ENCODE data around the gene WDR17.
"Not testable (repeated sequence)": the region's sequence is repeated elsewhere in the genome, so short reads cannot be mapped to it uniquely, and the experiment has no call there.

Gene WDR17

DNA sequence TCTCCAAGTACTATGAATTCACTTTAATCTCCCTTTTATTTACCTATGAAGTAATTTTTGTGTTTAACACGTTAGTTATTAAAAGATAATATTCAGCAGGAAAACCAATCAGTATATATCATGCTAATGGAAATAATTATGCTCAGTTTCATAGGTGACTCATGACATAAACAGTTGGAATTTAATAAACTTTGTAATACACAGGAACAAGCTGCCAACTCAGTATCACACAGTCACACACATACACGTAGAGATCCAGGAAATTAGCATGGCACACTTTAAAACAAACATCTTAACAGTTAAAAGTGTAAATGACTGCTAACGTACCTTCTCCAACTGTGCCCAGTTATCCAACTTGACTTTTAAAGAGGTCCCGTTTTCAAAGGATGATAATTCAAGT is 127.5 kb downstream of the WDR17 start:
- no peak for DNase-seq

DNA sequence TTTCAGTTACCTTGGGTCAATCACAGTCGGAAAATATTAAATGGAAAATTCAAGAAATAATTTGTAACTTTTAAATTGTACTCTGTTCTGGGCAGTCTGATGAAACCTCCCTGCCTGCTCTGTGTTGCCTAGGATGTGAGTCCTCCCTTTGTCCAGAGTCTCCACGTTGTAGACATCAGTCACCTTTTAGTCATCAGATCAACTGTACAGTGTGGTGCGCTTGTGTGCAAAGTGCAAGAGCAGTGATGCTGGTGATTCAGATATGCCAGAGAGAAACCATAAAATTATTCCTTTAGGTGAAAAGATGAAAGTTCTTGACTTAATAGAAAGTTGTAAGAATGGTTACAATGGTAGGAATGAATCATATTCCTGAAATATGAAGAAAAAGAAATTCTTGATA is 128.3 kb downstream of the WDR17 start:
- peak in 2 of 5 experiments; percentile 10 to 13 for DNase-seq

- peak; percentile 80 to 96 (median 88) for DNase-seq
These were observed 129.7 kb downstream of the WDR17 start, which contains the start of gene SPATA4 for GRCh38 chr4:176195184-176195978. Gene SPATA4, minus strand, starts transcription at chr4:176195585. Its CDS starts 23 bp downstream, at chr4:176195562.

GRCh38 chr4:176198316-176198903 is 132.8 kb downstream of the WDR17 start:
- DNase-seq: no peak

- DNase-seq: no peak
These were observed 139.7 kb downstream of the WDR17 start for GRCh38 chr4:176205299-176205698.

DNA sequence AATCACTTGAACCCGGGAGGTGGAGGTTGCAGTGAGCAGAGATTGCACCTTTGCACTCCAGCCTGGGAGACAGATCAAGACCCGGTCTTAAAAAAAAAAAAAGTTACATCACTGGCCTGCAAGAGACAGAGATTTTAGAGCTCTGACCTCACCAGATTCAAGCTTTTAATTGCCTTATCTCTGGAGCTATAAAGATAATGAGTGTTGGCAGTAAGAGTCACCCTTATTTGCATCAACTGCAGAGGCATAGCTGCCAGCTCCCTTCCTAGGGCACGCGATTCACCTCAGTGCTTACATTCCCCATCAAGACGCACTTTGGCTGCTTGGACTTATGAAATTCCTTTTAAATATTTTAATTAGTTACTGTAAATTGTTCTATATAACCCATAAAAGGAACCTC is 142.2 kb downstream of the WDR17 start:
- no peak for DNase-seq

GRCh38 chr4:176209535-176209934 is 143.9 kb downstream of the WDR17 start:
- DNase-seq: no peak

GRCh38 chr4:176210101-176210500 is 144.5 kb downstream of the WDR17 start:
- DNase-seq: no peak

GRCh38 chr4:176210579-176211296 is 145.1 kb downstream of the WDR17 start:
- no peak for DNase-seq

GRCh38 chr4:176212351-176212750 is 146.7 kb downstream of the WDR17 start:
- not testable (repeated sequence) for DNase-seq

DNA sequence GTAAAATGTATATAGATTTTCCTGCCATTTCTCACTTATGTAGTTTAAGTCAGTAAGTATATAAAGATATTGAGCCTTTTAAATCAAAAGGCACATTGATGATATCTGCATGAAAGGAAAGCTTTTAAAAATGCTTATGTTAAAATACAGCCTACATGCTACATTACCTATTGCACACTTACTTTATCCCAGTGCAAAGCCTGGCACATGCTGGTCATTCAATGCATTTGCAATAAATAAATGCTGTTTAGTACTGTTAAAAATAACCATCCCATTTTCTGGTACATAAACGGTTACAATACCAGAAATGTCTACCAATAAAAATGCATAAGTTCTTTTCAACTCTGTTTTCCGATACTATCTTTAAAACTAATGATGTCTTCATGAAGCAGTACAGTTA is 151.9 kb downstream of the WDR17 start:
- DNase-seq: no peak

- DNase-seq: no peak
These were observed 156.5 kb downstream of the WDR17 start for GRCh38 chr4:176222149-176222548.

- DNase-seq: no peak
These were observed 157.9 kb downstream of the WDR17 start for GRCh38 chr4:176223561-176223960.

GRCh38 chr4:176226736-176227135 is 161.1 kb downstream of the WDR17 start:
- no peak for DNase-seq

GRCh38 chr4:176229645-176230044 is 164.0 kb downstream of the WDR17 start:
- DNase-seq: no peak

All from T-helper 2 cell (primary cell).